B cell (primary cell): ENCODE results near the gene NOP9. TPM values are rescaled to one million over a fixed set of nuclear protein-coding genes. Genes with fewer than 3 reads are reported as not detected.

Experiments
- ATAC-seq: fragments of 200-7000 bp; cut with Tn5 transposase; one replicate; pipeline ENCODE4 v1.10.0; 2021; ENCODE audit warnings: low read depth, mild to moderate bottlenecking, moderate number of reproducible peaks, moderate library complexity
- CTCF ChIA-PET: fragments of 350-600 bp; sonication (Branson Sonifier 250); formaldehyde crosslinking; loops from one replicate; lab custom pipeline; 2021; ENCODE audit warnings: antibody characterized with exemption, inconsistent platforms; lab: Charles Lee
- POLR2A ChIA-PET: fragments of 350-600 bp; sonication (Branson Sonifier 250); formaldehyde crosslinking; loops from one replicate; lab custom pipeline; 2021; ENCODE audit warnings: antibody characterized with exemption; lab: Charles Lee
- DNase-seq: peaks from one replicate; pipeline ENCODE4 v3.0.0; 2013
- H2AFZ ChIP-seq: 2 replicates; pipeline ENCODE4 v1.6.1; 2012; ENCODE audit warnings: mild to moderate bottlenecking, low read depth, low read length; ENCODE audit not compliant: insufficient read depth, poor library complexity, severe bottlenecking
- H3K27ac ChIP-seq, 2 donors: 1 replicate in 1 of 2; 2 replicates in 1 of 2; pipeline ENCODE4 v1.5.1; 2012 to 2013; ENCODE audit warnings: low read length in 2 of 2, mild to moderate bottlenecking in 2 of 2, moderate library complexity in 1 of 2
- H3K27me3 ChIP-seq, 4 experiments: fragments of 200-600 bp in 1 of 4; sonication (generic) in 1 of 4; replicated peaks in 1 of 4; 1 replicate in 2 of 4; 2 replicates in 2 of 4; pipeline versions ENCODE4 v1.6.1 to v1.7.0; 2013 to 2016; ENCODE audit warnings: low read length in 3 of 4, mild to moderate bottlenecking in 2 of 4, mixed read lengths in 1 of 4, moderate library complexity in 1 of 4; ENCODE audit not compliant: insufficient read depth in 4 of 4, control insufficient read depth in 3 of 4; ENCODE audit errors: control extremely low read depth in 1 of 4
- H3K36me3 ChIP-seq, 2 experiments: replicated peaks in 1 of 2; 1 replicate in 1 of 2; 2 replicates in 1 of 2; pipeline versions ENCODE4 v1.6.1 to v1.7.1; 2013; ENCODE audit warnings: low read length in 1 of 2; ENCODE audit not compliant: insufficient read depth in 2 of 2, control insufficient read depth in 1 of 2; ENCODE audit errors: control extremely low read depth in 1 of 2, extremely low read depth in 1 of 2
- H3K4me1 ChIP-seq, 2 donors: fragments of 200-600 bp in 1 of 2; sonication (generic) in 1 of 2; 1 replicate in 1 of 2; 2 replicates in 1 of 2; pipeline versions ENCODE4 v1.5.1 to v1.6.1; 2013 to 2017; ENCODE audit warnings: low read length in 2 of 2; ENCODE audit not compliant: control insufficient read depth in 2 of 2, insufficient read depth in 2 of 2
- H3K4me2 ChIP-seq: replicated peaks from 2 replicates; pipeline ENCODE3; 2012; ENCODE audit warnings: mild to moderate bottlenecking, low read depth, low read length; ENCODE audit not compliant: poor library complexity, severe bottlenecking
- H3K4me3 ChIP-seq, 5 experiments: fragments of 200-600 bp in 1 of 5; sonication (generic) in 1 of 5; 1 replicate in 3 of 5; 2 replicates in 2 of 5; pipeline versions ENCODE4 v1.5.1 to v1.7.0; 2011 to 2016; ENCODE audit warnings: low read length in 4 of 5, mild to moderate bottlenecking in 4 of 5, low read depth in 2 of 5, control low read depth in 1 of 5, moderate library complexity in 1 of 5; ENCODE audit not compliant: insufficient read depth in 1 of 5; ENCODE audit errors: control extremely low read depth in 1 of 5, extremely low read depth in 1 of 5
- H3K79me2 ChIP-seq: fragments of 200-600 bp; sonication (generic); one replicate; pipeline ENCODE4 v1.6.0; 2016; ENCODE audit warnings: low read length; ENCODE audit not compliant: control insufficient read depth, insufficient read depth
- H3K9ac ChIP-seq: fragments of 200-600 bp; sonication (generic); 2 replicates; pipeline ENCODE4 v1.6.1; 2017; ENCODE audit warnings: mild to moderate bottlenecking, low read length, moderate library complexity
- H3K9me3 ChIP-seq, 3 donors: one replicate each; pipeline versions ENCODE4 v1.6.1 to v1.7.1; 2013; ENCODE audit warnings: low read length in 2 of 3; ENCODE audit not compliant: control insufficient read depth in 2 of 3, insufficient read depth in 1 of 3; ENCODE audit errors: control extremely low read depth in 1 of 3
- H4K20me1 ChIP-seq: 2 replicates; pipeline ENCODE4 v1.6.0; 2012; ENCODE audit warnings: mild to moderate bottlenecking, low read length; ENCODE audit not compliant: insufficient read depth, control insufficient read depth, poor library complexity, severe bottlenecking
- H3K27ac Mint-ChIP-seq: one replicate; pipeline ENCODE4 v1.8.0; 2021; ENCODE audit warnings: mixed read lengths
- H3K27me3 Mint-ChIP-seq: one replicate; pipeline ENCODE4 v1.8.0; 2021; ENCODE audit warnings: mixed read lengths
- H3K4me1 Mint-ChIP-seq: one replicate; pipeline ENCODE4 v1.8.0; 2021; ENCODE audit warnings: mixed read lengths
- H3K4me3 Mint-ChIP-seq: one replicate; pipeline ENCODE4 v1.8.0; 2021; ENCODE audit warnings: mixed read lengths
- H3K9me3 Mint-ChIP-seq: one replicate; pipeline ENCODE4 v1.8.0; 2022; ENCODE audit warnings: mixed read lengths; ENCODE audit not compliant: insufficient read depth
- CTCF ChIP-seq: fragments of 200-600 bp; IDR thresholded peaks from one replicate; pipeline ENCODE4 v1.8.0; 2022; ENCODE audit warnings: antibody characterized with exemption, mild to moderate bottlenecking
- EZH2 ChIP-seq: IDR thresholded peaks from 2 replicates; pipeline ENCODE4 v1.6.1; 2012; ENCODE audit warnings: borderline replicate concordance, low read depth, mild to moderate bottlenecking, moderate library complexity, low read length; ENCODE audit not compliant: insufficient read depth, poor library complexity, severe bottlenecking
- WGBS: methylation state at CpG from one replicate; pipeline ENCODE4 v1.1.5; 2013; ENCODE audit warnings: missing lambda C conversion rate; ENCODE audit not compliant: insufficient coverage; 5-methylcytosine and 5-hydroxymethylcytosine counted together
- intact Hi-C: fragments of 100-400 bp; cut with micrococcal nuclease; formaldehyde crosslinking; loops from one replicate; pipeline ENCODE4 v1.10.0; 2022
- polyA plus RNA-seq: library from polyadenylated mRNA; depleted of rRNA; stranded (reverse); fragments of >200 nt; gene quantifications from 2 replicates; pipeline ENCODE4 v1.2.3, GENCODE V29; 2012
- total RNA-seq, 2 donors: library from RNA; stranded (reverse); fragments of 120-200 nt in 1 of 2; gene quantifications; 1 replicate in 1 of 2; 2 replicates in 1 of 2; pipeline versions ENCODE4 v1.2.3 to v1.2.4, GENCODE V29; 2013 to 2022

The NOP9 gene
- total and polyA plus RNA-seq, 2 donors (not counting 1 experiment from before 2014, with no cell fraction given): 9.7 to 22.6 TPM

GRCh38 chr14:24252289-24253124 is 47.1 kb upstream of the NOP9 start:
- ATAC-seq: no peak
- Mint-ChIP-seq H3K4me1 (peaks cover 2% of the 10 kb centered on the region), H3K27ac (no peak overlapping the region), H3K9me3 (no peaks in the 10 kb centered on the region), H3K4me3 (no peak overlapping the region), H3K27me3 (no peaks in the 10 kb centered on the region)
- Histone ChIP-seq H4K20me1 (no peaks in the 10 kb centered on the region), H3K79me2 (no peaks in the 10 kb centered on the region), H3K4me1 (no peaks in the 10 kb centered on the region), H3K36me3 (peaks cover 0 to 28% of the 10 kb centered on the region in 2 experiments), H3K4me3 (no peak overlapping the region), H3K27me3 (no peaks in the 10 kb centered on the region), H3K9ac (no peak overlapping the region), H3K27ac (no peak overlapping the region), H3K9me3 (no peaks in the 10 kb centered on the region), H2AFZ (no peak overlapping the region), H3K4me2 (no peak overlapping the region)
- DNase-seq: no peak
- POLR2A ChIA-PET: no interaction called here
- TF ChIP-seq CTCF (no peak), EZH2 (no peak)
- intact Hi-C loops: no loop called here
- CTCF ChIA-PET: interaction anchor here (0.8 to 2.8 kb wide), 4 partner anchors 10 to 74 kb away, joined by 3 to 10 read pairs (median 3); partner anchors contain the start of genes CIDEB and TINF2
- WGBS: 98% methylated on average over 8 of the region's 11 CpGs

GRCh38 chr14:24253936-24254335 is 45.7 kb upstream of the NOP9 start:
- ChIA-PET CTCF (interaction anchor here (1.1 kb wide), 1 partner anchor 26 kb away, joined by 3 read pairs; no protein-coding TSS in a partner anchor), POLR2A (no interaction called here)
- Histone ChIP-seq H3K4me2 (no peak overlapping the region), H2AFZ (no peak overlapping the region), H3K27ac (no peak overlapping the region), H3K4me1 (no peaks in the 10 kb centered on the region), H4K20me1 (no peaks in the 10 kb centered on the region), H3K27me3 (no peaks in the 10 kb centered on the region), H3K4me3 (no peak overlapping the region), H3K9ac (no peak overlapping the region), H3K9me3 (no peaks in the 10 kb centered on the region), H3K79me2 (no peaks in the 10 kb centered on the region), H3K36me3 (peaks cover 0 to 28% of the 10 kb centered on the region in 2 experiments)
- Mint-ChIP-seq H3K27ac (no peak overlapping the region), H3K27me3 (no peaks in the 10 kb centered on the region), H3K9me3 (no peaks in the 10 kb centered on the region), H3K4me1 (no peaks in the 10 kb centered on the region), H3K4me3 (no peak overlapping the region)
- DNase-seq: no peak
- 89% methylated on average over 3 of the region's 7 CpGs for WGBS
- no peak for TF ChIP-seq CTCF
- ATAC-seq: no peak
- intact Hi-C loops: no loop called here
